Panc1 (cell line): ENCODE results near the gene CFC1B.
"Not testable (repeated sequence)": the region's sequence is repeated elsewhere in the genome, so short reads cannot be mapped to it uniquely, and the experiment has no call there.

Experiments
- POLR2AphosphoS5 ChIP-seq: IDR thresholded peaks from 2 replicates; pipeline ENCODE4 v1.6.1; 2012; ENCODE audit warnings: mild to moderate bottlenecking, low read depth, low read length, moderate library complexity
- SIN3A ChIP-seq: IDR thresholded peaks from 2 replicates; pipeline ENCODE4 v1.6.1; 2012; ENCODE audit warnings: low read depth, mild to moderate bottlenecking, low read length, moderate library complexity, borderline replicate concordance; ENCODE audit not compliant: insufficient read depth
- TF ChIP-seq, protein P1 (sequence below): fragments of 450-650 bp; IDR thresholded peaks from 2 replicates; pipeline ENCODE4 v1.5.1; 2017; ENCODE audit warnings: mild to moderate bottlenecking
- TF ChIP-seq, protein P2 (sequence below), 2 experiments: IDR thresholded peaks; 2 replicates each; pipeline ENCODE4 v1.6.1; 2011 to 2012; ENCODE audit warnings: low read depth in 2 of 2, control low read depth in 1 of 2, low read length in 1 of 2, mild to moderate bottlenecking in 1 of 2, moderate library complexity in 1 of 2; ENCODE audit not compliant: insufficient read depth in 1 of 2

DNA sequence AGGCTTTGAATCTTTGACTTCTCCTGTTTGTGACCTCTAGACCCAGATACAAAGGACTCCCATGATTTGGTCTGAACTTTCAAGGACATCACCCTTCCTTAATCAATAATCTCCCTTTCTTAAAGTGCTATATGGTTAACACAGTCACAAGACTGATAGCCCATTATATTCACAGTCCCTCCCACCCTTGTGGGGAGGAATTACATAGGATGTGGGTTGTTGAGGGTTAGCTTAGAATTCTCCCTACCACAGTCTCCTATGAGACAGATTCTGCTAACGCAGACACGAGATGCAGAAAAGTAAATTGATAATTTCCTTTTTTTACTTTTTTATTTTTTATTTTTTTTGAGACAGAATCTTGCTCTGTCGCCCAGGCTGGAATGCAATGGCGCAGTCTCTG, 33.2 kb downstream of the CFC1B start:
- TF ChIP-seq, protein P1, sequence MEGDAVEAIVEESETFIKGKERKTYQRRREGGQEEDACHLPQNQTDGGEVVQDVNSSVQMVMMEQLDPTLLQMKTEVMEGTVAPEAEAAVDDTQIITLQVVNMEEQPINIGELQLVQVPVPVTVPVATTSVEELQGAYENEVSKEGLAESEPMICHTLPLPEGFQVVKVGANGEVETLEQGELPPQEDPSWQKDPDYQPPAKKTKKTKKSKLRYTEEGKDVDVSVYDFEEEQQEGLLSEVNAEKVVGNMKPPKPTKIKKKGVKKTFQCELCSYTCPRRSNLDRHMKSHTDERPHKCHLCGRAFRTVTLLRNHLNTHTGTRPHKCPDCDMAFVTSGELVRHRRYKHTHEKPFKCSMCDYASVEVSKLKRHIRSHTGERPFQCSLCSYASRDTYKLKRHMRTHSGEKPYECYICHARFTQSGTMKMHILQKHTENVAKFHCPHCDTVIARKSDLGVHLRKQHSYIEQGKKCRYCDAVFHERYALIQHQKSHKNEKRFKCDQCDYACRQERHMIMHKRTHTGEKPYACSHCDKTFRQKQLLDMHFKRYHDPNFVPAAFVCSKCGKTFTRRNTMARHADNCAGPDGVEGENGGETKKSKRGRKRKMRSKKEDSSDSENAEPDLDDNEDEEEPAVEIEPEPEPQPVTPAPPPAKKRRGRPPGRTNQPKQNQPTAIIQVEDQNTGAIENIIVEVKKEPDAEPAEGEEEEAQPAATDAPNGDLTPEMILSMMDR = not testable (repeated sequence)
- not testable (repeated sequence) for TF ChIP-seq POLR2AphosphoS5, SIN3A
- TF ChIP-seq, protein P2, sequence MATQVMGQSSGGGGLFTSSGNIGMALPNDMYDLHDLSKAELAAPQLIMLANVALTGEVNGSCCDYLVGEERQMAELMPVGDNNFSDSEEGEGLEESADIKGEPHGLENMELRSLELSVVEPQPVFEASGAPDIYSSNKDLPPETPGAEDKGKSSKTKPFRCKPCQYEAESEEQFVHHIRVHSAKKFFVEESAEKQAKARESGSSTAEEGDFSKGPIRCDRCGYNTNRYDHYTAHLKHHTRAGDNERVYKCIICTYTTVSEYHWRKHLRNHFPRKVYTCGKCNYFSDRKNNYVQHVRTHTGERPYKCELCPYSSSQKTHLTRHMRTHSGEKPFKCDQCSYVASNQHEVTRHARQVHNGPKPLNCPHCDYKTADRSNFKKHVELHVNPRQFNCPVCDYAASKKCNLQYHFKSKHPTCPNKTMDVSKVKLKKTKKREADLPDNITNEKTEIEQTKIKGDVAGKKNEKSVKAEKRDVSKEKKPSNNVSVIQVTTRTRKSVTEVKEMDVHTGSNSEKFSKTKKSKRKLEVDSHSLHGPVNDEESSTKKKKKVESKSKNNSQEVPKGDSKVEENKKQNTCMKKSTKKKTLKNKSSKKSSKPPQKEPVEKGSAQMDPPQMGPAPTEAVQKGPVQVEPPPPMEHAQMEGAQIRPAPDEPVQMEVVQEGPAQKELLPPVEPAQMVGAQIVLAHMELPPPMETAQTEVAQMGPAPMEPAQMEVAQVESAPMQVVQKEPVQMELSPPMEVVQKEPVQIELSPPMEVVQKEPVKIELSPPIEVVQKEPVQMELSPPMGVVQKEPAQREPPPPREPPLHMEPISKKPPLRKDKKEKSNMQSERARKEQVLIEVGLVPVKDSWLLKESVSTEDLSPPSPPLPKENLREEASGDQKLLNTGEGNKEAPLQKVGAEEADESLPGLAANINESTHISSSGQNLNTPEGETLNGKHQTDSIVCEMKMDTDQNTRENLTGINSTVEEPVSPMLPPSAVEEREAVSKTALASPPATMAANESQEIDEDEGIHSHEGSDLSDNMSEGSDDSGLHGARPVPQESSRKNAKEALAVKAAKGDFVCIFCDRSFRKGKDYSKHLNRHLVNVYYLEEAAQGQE (IDR thresholded peaks at IDR 0.05; ENCODE audit: insufficient read depth in 1 of 2, low read depth in 2 of 2, low read length in 1 of 2) = not testable (repeated sequence)
